HCT116 (cell line): Measurements from ENCODE around the gene CENPU.

Source experiments
- EZH2 ChIP-seq: fragments of 200-600 bp; sonication (generic); IDR thresholded peaks from 2 replicates; pipeline ENCODE4 v1.6.1; 2017; ENCODE audit warnings: antibody characterized with exemption, mixed run types
- EZH2phosphoT487 ChIP-seq: fragments of 200-600 bp; IDR thresholded peaks from 2 replicates; pipeline ENCODE4 v1.6.1; 2018; ENCODE audit warnings: antibody characterized with exemption, borderline replicate concordance
- RAD21 ChIP-seq: IDR thresholded peaks from 2 replicates; pipeline ENCODE4 v1.6.1; 2012; ENCODE audit warnings: low read depth, mild to moderate bottlenecking
- TCF7L2 ChIP-seq: IDR thresholded peaks from 2 replicates; pipeline ENCODE4 v1.7.0; 2011; ENCODE audit warnings: borderline replicate concordance, inconsistent platforms; ENCODE audit not compliant: insufficient read depth, insufficient read length; ENCODE audit errors: extremely low read depth
- YY1 ChIP-seq: IDR thresholded peaks from 2 replicates; pipeline ENCODE4 v1.6.1; 2011; ENCODE audit warnings: low read length, low read depth, moderate library complexity, mild to moderate bottlenecking; ENCODE audit not compliant: insufficient replicate concordance; ENCODE audit errors: extremely low read depth
- TF ChIP-seq, protein P1 (sequence below), 3 experiments: fragments of 200-600 bp in 1 of 3; sonication (generic) in 1 of 3; IDR thresholded peaks in 2 of 3; conservative IDR thresholded peaks in 1 of 3; 2 replicates each; pipeline ENCODE4 v1.5.1; 2012 to 2017; ENCODE audit warnings: low read depth in 2 of 3, low read length in 2 of 3, antibody characterized with exemption in 1 of 3, borderline replicate concordance in 1 of 3, control low read depth in 1 of 3, mild to moderate bottlenecking in 1 of 3, mixed read lengths in 1 of 3, mixed run types in 1 of 3, moderate library complexity in 1 of 3; ENCODE audit not compliant: insufficient read depth in 1 of 3

DNA sequence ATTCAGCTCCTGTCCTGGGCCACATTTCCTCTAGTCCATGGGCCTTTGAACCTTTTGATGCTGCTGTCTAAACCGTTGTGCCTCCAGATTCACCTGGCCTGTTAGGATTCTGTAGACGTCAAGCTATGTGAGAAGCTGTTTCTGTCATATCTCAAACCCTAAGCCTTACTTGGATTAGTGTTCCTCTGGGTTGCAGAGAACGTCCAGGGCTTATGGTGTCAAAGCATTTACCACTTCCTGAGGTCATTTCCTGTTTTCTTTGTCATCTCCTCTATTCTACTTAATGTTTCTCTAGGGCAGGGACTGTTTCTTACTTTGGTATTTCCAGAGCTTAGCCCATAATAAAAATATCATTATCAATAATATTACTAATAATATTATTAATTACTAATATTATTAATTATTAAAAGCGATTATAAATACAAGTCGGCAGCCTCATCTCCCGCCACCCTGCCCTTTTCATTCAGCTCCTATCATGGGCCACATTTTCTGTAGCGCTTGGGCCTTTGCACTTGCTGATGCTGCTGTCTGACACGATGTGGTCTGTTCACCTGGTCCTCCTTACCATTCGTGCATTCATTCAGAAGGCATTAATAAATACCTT, 65.3 kb downstream of the CENPU start:
- no peak for TF ChIP-seq YY1
- TF ChIP-seq, protein P1, sequence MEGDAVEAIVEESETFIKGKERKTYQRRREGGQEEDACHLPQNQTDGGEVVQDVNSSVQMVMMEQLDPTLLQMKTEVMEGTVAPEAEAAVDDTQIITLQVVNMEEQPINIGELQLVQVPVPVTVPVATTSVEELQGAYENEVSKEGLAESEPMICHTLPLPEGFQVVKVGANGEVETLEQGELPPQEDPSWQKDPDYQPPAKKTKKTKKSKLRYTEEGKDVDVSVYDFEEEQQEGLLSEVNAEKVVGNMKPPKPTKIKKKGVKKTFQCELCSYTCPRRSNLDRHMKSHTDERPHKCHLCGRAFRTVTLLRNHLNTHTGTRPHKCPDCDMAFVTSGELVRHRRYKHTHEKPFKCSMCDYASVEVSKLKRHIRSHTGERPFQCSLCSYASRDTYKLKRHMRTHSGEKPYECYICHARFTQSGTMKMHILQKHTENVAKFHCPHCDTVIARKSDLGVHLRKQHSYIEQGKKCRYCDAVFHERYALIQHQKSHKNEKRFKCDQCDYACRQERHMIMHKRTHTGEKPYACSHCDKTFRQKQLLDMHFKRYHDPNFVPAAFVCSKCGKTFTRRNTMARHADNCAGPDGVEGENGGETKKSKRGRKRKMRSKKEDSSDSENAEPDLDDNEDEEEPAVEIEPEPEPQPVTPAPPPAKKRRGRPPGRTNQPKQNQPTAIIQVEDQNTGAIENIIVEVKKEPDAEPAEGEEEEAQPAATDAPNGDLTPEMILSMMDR (IDR thresholded peaks at IDR 0.05 in 2 of 3, conservative IDR thresholded peaks at IDR 0.05 in 1 of 3; ENCODE audit: borderline replicate concordance in 1 of 3, insufficient read depth in 1 of 3, low read depth in 2 of 3, low read length in 2 of 3) = no peak
- no peak for TF ChIP-seq TCF7L2
- TF ChIP-seq RAD21 = no peak
- no peak for TF ChIP-seq EZH2phosphoT487
- TF ChIP-seq EZH2 = no peak
